ENCODE measurements around the gene BOD1.

The BOD1 gene

DNA sequence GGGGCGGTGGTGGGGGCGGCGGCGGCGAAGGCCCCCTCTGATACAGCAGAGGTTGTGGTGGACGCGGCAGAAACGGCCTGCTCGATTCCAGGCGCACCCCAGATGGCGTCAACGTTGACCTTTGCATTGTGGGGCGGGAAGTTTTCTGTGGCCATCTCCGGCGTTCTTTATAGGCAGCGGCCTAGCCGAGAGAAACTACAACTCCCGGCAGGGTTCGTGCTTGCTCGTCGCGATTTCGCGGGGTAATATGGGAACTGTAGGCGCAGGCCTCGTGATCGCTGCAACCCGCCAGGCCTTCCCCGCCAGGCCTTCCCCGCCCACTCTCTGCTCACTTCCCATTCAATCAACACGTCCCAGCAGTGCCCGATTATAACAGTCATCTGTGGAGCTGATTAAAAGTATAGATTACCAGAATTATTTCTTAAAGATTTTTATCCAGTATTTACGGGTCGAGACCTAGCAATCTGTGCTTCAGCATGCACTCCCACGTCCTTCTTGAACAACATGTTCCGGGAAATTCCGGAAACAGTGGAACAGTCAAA lies at the start of gene BOD1:
Gene BOD1 (minus strand): TSS at position 74 of the 542 bp plus-strand sequence. CDS start 214 bp downstream, outside the sequence.
- DNase-seq = peak; percentile 92 to 94

GRCh38 chr5:173665326-173665725 lies 48.9 kb upstream of the BOD1 start:
- DNase-seq = no peak

DNA sequence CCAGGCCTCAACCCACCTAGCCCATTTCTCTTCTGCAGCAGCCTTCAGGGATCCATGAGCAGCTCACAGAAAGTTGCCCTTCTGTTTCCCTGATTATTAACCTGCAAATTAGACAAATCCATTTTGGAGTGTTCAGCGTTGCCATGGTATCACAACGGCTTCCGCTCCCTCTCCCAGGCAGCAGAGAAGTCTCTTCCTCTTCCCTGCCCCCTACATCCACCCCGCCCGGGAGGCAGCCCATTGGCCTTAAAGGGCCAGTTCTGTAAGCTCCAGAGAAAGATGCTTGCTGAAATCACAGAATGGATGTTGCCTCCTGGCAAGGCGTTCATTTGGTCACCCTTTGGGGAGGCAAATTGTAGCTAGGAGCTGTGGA lies 47.7 kb upstream of the BOD1 start:
- DNase-seq = no peak

DNA sequence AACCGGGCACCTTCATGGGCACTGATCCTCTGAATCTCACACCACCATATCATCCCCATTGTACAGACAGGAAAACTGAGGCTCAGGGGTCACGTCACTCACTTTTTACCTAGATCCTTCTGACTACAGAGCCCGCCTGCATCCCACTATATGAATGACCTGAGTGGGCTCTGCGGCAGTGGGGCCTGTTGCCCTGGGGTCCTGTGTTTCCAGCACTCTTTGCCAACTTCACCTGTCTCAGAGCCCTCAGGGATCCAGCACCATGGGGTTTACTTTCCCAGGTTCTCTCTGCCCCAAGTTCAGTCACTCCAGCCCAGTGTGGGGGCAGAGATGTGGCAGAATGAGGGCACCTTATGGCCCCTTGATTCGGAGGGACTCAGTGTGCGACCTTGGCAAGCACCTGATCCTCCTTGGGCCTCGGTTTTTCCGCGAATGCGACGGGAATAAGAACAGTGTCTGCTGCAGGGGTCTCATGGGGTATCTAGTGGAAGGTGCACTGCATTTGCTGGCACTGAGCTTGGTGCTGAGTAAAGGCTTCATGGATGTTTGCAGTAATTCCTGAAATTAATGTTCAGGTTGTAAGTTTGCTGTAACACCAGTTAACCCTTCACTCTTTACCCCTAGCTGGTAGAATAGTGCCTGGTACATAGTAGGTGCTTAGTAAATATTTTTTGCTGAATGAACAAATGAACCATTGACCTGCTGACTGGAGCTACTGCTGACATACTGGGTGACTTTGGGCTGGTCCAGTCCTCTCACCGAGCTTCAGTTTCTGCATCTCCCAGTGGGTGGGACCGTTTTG lies 47.1 kb upstream of the BOD1 start:
- no peak for DNase-seq

- DNase-seq = no peak
These were observed 46.3 kb upstream of the BOD1 start for GRCh38 chr5:173662581-173663351.

DNA sequence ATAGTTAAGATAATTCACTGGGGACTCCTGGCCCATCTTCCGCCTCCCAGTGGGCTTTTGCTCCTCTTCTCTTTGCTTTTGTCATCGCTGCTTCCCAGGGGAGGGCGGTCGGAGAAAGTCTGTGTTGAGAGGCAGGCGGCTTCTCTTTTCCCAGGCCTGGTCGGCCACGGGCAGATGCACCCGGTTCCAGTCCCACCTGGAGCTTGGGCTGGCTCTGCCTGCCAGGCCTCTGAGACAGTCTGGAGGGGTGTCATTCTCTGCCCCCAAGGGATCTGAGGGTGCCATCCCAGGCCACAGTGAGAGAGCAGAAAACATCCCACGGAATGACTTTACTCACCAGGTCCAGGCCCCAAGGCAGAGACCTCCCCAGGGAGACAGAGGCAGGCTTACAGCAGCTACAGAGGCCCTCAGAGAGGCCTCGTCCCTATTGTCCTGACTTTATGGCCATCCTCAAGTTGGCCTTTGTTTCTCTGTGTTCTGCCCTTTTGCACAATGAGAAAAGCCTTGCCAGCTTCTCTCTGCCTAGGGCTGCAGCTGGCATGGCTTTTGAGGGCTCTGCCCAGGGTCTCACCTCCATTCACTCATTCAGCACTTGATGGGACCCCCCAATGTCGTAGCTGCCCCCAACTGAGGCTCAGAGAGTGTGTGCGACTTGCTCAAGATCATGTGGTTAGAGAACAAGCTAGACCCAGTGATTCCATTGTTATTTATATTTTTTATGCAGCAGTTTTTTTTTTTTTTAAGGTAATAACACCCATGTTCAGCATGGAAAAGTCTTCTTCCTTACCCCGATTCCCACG lies 44.2 kb upstream of the BOD1 start:
- DNase-seq = no peak

- no peak for DNase-seq
These were observed 43.0 kb upstream of the BOD1 start for GRCh38 chr5:173659423-173659822.

DNA sequence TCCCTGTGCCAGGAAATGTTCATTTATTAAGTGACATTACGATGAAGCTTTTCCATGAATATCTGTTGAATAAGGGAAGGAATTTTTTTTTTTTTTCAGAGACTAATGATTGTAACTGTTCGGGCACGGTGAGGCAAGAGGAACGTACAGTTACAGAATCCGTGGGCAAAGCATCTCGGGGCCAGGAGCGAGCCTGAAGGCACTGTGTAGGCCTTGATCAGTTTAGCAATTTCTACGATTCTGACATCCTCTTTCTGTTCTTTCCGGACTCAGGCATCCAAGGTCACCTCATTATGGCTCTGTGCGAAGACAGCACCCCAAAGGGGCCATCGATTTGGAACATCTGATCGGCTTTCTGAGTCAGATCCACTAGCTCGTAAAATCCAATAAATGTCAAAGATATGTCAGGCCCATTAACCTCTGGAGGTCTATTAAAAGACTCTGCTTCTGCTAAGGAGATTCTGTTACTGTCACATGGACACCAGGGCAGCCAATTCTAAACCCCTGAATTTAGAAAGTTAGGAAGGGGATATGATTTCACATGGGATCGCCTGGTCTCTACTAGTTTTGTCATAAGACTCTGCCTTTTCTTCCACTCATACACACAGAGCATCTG lies 41.4 kb upstream of the BOD1 start:
- DNase-seq = no peak

DNA sequence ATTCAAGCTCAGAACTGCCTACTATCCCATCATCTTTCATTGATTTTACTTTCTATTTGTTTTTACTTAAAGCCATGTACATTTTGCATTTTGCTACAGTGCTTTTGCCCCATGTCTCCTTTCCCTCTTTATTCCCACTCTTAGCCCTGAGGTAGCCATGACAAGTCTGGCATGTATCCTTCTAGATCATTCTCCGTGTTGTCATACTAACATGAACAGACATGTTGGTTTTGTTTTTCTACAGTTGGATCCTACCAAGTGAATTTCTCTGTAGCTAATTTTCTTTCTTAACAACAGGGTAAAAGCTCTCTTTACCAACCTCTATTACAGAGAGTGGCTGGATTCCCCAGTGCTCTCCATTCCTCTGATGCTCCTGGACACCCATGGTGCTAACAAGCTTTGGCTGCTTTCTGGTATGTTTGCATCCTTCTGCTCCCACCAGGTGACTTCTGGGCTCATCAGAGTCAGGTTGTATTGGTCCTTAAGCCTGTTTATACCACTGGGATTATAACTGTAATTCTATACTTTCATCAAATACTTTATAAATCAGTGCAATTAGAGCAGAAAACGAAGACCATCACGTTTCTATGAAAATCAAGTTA lies 38.8 kb upstream of the BOD1 start:
- no peak for DNase-seq

DNA sequence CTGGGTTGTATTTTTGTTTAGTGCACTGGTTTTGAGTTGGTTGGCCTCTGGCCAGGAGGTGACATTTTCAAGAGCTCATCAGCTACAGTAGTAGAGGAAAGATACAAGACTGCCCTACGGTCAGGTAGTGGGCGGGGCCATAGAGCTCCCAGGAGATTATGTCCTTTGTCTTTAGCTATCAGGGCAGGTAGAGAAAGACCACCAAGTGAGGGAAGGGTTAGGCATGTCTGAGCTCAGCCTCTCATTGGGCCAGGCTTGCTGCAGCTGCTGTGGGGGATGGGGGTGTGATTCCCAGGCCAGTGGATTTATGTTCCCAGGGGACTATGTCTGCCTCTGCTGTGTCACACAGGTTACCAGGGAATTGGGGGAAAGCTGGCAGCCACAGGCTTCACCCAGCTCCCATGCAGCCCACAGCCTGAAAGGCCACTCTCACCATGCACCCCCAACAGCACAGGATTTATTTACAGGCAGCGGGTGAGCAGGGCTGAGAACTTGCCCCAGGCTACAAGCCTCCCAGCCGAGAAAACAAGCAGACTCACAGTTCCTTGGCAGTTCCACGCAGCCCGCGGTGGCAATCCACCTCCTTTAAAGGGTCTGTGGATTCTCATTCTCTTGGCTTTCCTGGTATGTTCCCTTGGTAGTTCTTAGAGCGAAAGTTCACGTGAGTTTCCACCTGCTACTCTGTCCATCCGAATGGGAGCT lies 37.5 kb upstream of the BOD1 start:
- DNase-seq = no peak

DNA sequence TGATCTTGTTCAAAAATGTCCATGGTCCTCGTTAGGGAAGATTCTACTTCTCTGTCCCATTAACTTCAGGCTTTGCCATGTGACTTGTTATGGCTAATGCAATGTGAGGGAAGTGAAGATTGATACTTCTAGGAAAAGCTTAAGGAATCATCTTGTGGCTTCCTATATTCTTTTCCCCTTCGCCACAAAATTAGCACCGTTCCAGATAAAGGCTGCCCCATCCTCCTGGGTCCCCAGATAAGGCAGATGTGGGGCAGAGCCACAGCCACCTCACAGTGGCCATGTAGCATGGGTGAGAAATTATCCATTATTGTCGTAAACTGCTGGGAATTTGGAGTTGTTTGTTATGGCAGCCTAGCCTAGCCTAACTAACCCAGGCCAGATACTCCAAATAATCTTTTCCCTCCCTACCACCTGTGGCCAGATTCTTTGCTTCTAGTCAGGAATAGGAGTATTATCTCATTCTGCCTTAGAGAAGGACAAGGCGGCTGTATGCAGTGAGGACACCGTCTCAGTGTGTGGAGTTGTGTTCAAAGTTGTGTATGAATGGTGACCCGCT lies 31.9 kb upstream of the BOD1 start:
- no peak for DNase-seq

GRCh38 chr5:173646692-173647091 lies 30.2 kb upstream of the BOD1 start:
- DNase-seq = no peak

- no peak for DNase-seq
These were observed 29.6 kb upstream of the BOD1 start for GRCh38 chr5:173645890-173646574.

DNA sequence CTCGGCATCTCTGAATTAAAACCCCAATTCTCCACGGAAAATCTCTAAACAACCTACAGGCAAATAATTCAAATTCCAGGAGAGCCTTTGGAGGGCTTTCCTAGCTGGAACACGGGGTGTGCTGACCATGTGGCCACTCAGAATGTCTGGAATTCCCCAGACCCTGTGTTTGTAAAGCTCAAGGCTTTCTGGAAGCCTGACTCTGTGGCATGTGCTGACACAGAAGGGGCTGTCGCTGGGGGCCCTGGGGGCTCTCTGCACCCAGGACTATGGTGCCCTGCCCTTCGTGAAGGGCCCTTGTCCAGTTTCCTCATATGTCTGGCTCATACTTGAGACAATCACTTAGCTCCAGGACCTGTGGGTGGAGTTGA lies 29.0 kb upstream of the BOD1 start:
- DNase-seq = no peak

DNA sequence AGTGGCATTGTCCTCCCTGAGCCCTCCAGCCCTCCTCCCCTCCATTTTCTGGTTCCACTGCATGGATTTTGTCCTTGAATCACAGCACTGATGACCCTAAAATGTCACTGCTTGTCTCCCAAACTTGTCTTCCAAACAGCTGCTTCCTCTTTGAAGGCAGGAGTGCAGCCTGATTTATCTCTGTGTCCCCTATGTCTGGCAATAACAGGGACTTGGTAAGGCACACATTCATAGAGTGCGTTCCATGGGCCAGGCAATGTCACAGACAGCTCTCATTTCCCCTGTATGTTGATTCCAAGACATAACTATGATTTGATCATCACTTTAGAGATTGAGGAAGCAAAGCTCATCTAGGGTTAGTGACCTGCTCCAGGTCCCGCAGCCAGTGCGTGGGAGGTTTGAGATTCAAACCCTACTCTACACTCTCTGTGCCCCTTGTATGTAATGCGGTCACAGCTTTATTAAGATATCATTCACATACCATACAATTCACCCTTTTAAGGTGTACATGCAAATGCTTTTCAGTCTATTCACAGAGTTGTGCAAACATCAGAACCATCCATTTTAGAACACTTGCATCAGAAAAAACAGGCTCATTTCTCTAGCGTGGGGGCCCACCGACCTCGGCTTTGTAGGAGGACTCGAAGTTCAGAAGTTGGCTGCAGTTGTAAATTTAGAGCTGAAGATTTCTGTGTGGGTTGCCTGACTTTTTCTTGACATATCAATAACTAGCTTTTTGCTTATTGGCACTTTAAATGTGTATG lies 28.4 kb upstream of the BOD1 start:
- no peak for DNase-seq

DNA sequence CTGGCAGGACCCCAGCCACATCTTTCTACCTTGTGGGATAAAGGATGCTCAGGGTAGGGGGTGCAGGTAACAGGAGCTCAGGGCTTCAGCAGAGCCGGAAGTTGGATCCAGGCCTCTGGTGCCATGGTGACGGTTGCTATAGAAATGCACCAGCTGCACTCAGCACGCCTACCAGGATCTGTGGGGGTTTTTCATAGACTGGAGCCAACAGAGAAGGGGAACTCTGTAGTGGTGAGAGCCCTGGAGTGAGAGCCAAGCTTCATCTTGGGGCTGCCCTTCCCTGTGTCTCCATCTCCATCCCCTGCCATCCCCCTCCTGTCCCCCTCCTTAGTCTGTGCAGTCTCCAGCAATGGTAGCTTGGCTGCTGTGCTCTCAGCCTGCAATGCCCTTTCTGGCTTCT lies 27.5 kb upstream of the BOD1 start:
- DNase-seq = no peak

DNA sequence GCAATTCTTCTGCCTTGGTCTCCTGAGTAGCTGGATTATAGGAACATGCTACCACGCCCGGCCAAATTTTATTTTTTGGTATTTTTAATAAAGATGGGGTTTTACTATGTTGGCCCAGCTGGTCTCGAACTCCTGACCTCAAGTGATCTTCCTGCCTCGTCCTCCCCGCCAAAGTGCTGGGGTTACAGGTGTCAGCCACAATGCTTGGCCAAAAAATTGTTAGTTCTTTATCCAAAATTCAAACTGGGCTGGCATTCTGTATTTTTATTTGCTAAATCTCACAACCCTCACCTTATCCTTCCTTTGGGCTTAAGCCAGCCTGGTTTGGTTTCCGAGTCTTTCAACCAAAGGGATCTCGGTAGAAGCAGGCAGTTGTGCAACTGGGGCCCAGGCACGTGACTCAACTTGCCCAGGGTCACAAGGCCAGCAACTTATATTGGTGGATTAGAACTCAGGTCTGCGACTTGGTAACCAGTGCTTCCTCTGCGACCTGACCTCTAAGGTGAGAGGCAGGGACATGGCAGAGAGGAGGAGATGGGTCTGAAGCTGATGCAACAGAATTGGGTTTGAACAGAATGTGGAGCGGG lies 26.5 kb upstream of the BOD1 start:
- no peak for DNase-seq

DNA sequence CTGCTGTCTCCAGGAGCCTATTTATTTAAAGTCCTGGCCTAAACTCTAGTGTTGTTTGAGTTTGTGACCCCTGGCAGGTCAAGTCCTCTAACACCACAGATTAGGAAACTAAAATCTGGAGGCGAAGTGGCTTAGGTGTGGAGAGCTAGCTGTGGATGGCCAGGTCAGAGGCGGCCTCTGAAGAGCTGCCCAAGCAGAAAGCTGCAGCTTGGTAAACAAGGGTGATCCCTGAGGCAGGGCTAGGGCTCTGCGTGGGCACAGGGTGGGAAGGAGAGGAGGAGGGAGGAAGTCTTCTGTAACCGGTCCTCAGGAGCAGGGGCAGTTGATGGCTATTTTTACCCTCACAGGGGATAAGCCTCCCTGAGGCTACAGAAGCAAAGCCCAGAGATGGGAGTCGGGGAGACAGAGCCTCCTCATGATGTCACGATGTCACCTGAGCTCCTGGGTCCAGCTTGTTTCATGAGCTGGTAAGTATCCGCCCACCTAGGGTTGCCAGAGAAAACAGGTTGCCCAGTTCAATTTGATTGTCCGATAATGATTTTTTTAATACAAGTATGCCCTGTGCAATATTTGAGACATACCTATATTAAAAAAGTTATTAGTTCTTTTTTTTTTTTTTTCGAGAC lies 25.9 kb upstream of the BOD1 start:
- no peak for DNase-seq

DNA sequence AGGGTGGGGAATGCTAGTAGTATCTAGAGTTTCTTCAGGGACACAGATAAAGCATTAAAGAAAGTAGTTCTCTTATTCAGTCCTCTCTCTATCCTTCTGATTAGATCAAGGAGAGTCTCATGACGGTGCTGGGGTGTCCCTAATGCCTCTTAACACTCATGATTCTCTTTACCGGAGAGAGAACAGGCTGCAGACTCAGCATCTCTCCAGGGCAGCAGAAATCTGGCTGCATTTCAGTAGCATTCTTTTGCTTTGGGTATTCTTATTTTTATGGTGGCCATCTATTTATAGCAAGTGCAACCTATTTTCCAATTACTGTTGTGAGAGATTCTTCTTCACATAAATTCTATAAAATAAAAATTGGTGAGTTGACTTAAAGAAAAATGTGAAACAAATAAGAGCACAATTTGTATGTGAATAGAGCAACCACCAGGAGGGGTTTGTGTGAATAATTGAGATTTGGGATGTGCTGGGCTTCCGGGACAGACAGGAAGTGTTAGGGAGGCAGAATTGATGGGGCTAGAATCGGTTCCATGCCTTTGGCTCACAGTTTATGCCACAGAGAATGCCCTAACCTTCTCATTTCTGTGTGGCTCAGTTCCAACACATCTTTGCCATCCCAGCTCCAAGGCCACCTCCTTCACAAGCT lies 23.8 kb upstream of the BOD1 start:
- DNase-seq = no peak
